HepG2 (cell line): ENCODE data around the gene DHTKD1. TPM values are rescaled to one million over a fixed set of nuclear protein-coding genes. Genes with fewer than 3 reads are reported as not detected.

Experiments used
- ATAC-seq: fragments of 200-7000 bp; cut with Tn5 transposase; 3 replicates; pipeline ENCODE4 v1.9.1; 2020; ENCODE audit warnings: mild to moderate bottlenecking, moderate library complexity
- BruUV-seq: library from RNA; stranded (reverse); fragments of 400-500 nt; replicated peaks from 2 replicates; lab custom pipeline; 2021; lab: Mats Ljungman, UMichigan
- CTCF ChIA-PET: fragments of 300-600 bp; formaldehyde crosslinking; extraction: SDS; loops from one replicate; lab custom pipeline; 2021; ENCODE audit warnings: low total read pairs, inconsistent platforms, low intra/inter-chr PET ratio; lab: Yijun Ruan, JAX
- POLR2A ChIA-PET: fragments of 350-600 bp; sonication (Branson Sonifier 250); formaldehyde crosslinking; loops from one replicate; lab custom pipeline; 2020; ENCODE audit warnings: antibody characterized with exemption, inconsistent platforms; lab: Yijun Ruan, JAX
- DNase-seq: peaks from one replicate; pipeline ENCODE4 v3.0.0-alpha.2; 2015; ENCODE audit warnings: low spot score
- FAIRE-seq: peaks from 3 replicates; lab custom pipeline; 2011; peaks lifted over from hg19 to GRCh38; lab: Jason Lieb, UNC
- H2AFZ ChIP-seq: one replicate; pipeline ENCODE4 v1.6.1; 2011; ENCODE audit warnings: low read length, inconsistent platforms
- H3K27ac ChIP-seq: fragments of 300-600 bp; 3 replicates; pipeline ENCODE4 v1.8.0; 2011; ENCODE audit warnings: mixed run types, mild to moderate bottlenecking, mixed read lengths, low read length, inconsistent platforms; ENCODE audit not compliant: insufficient read depth; ENCODE audit errors: extremely low read length
- H3K27me3 ChIP-seq, 2 experiments: fragments of 200-600 bp in 1 of 2; 2 replicates in 1 of 2; 3 replicates in 1 of 2; pipeline versions ENCODE4 v1.6.0 to v1.8.0; 2011; ENCODE audit warnings: low read length in 2 of 2, mild to moderate bottlenecking in 2 of 2, moderate library complexity in 2 of 2, inconsistent platforms in 1 of 2; ENCODE audit not compliant: insufficient read depth in 2 of 2, control insufficient read depth in 1 of 2
- H3K36me3 ChIP-seq, 2 experiments: fragments of 200-600 bp in 1 of 2; replicated peaks in 1 of 2; 2 replicates in 1 of 2; 3 replicates in 1 of 2; pipeline versions ENCODE4 v1.5.1 to v1.8.0; 2011; ENCODE audit warnings: low read length in 2 of 2, inconsistent platforms in 1 of 2; ENCODE audit not compliant: insufficient read depth in 2 of 2, control insufficient read depth in 1 of 2
- H3K4me1 ChIP-seq: 2 replicates; pipeline ENCODE4 v1.5.1; 2012; ENCODE audit warnings: low read length, inconsistent platforms; ENCODE audit not compliant: insufficient read depth
- H3K4me2 ChIP-seq: 2 replicates; pipeline ENCODE4 v1.6.0; 2011; ENCODE audit warnings: low read depth, low read length, inconsistent platforms
- H3K4me3 ChIP-seq, 3 experiments: fragments of 200-600 bp in 1 of 3; sonication (generic), shearing (Covaris generic) in 1 of 3; replicated peaks in 1 of 3; 2 replicates each; pipeline ENCODE4 v1.5.1; 2011 to 2016; ENCODE audit warnings: low read length in 3 of 3, inconsistent platforms in 2 of 3, low read depth in 2 of 3, mild to moderate bottlenecking in 2 of 3, control low read depth in 1 of 3, mixed read lengths in 1 of 3; ENCODE audit not compliant: insufficient read depth in 1 of 3
- H3K79me2 ChIP-seq: one replicate; pipeline ENCODE4 v1.6.1; 2011; ENCODE audit warnings: low read length, inconsistent platforms; ENCODE audit not compliant: insufficient read depth
- H3K9ac ChIP-seq: 2 replicates; pipeline ENCODE4 v1.6.0; 2011; ENCODE audit warnings: mild to moderate bottlenecking, low read depth, low read length, inconsistent platforms; ENCODE audit not compliant: insufficient read depth
- H3K9me3 ChIP-seq: 2 replicates; pipeline ENCODE4 v1.5.1; 2012; ENCODE audit warnings: mild to moderate bottlenecking, low read length
- H4K20me1 ChIP-seq: 2 replicates; pipeline ENCODE4 v1.6.0; 2011; ENCODE audit warnings: inconsistent platforms, mild to moderate bottlenecking, low read length, moderate library complexity; ENCODE audit not compliant: insufficient read depth
- BRCA1 ChIP-seq: sonication (generic); formaldehyde crosslinking; IDR thresholded peaks from 2 replicates; pipeline ENCODE4 v1.4.0; 2020; ENCODE audit warnings: missing genetic modification reagents
- ERF ChIP-seq: IDR thresholded peaks from 2 replicates; pipeline ENCODE4 v1.6.1; 2018; ENCODE audit warnings: missing biosample characterization, missing genetic modification reagents
- FIP1L1 ChIP-seq: fragments of 200-400 bp; formaldehyde crosslinking; IDR thresholded peaks from 2 replicates; pipeline ENCODE4 v1.6.1; 2018; ENCODE audit warnings: low read depth, mild to moderate bottlenecking, low read length, moderate library complexity, borderline replicate concordance; ENCODE audit not compliant: insufficient read depth
- MED8 ChIP-seq: sonication (generic); formaldehyde crosslinking; IDR thresholded peaks from 2 replicates; pipeline ENCODE4 v1.8.1; 2023; ENCODE audit warnings: mild to moderate bottlenecking, missing genetic modification reagents; ENCODE audit not compliant: insufficient replicate concordance
- MEIS2 ChIP-seq: sonication (generic); formaldehyde crosslinking; IDR thresholded peaks from 2 replicates; pipeline ENCODE4 v1.9.0; 2021; ENCODE audit warnings: mild to moderate bottlenecking, missing genetic modification reagents
- MTF1 ChIP-seq: sonication (generic); formaldehyde crosslinking; IDR thresholded peaks from 2 replicates; pipeline ENCODE4 v1.5.0; 2020; ENCODE audit warnings: missing genetic modification reagents
- POGZ ChIP-seq: sonication (generic); formaldehyde crosslinking; IDR thresholded peaks from 2 replicates; pipeline ENCODE4 v1.4.0; 2020; ENCODE audit warnings: mild to moderate bottlenecking, missing genetic modification reagents
- U2AF2 ChIP-seq: fragments of 200-400 bp; formaldehyde crosslinking; IDR thresholded peaks from 2 replicates; pipeline ENCODE4 v1.6.1; 2017; ENCODE audit warnings: low read depth, mild to moderate bottlenecking, low read length
- ZNF20 ChIP-seq: sonication (generic); formaldehyde crosslinking; IDR thresholded peaks from 2 replicates; pipeline ENCODE4 v1.4.0; 2020; ENCODE audit warnings: mild to moderate bottlenecking, moderate library complexity, missing genetic modification reagents
- ZNF205 ChIP-seq: IDR thresholded peaks from 2 replicates; pipeline ENCODE4 v1.6.1; 2018; ENCODE audit warnings: missing biosample characterization, missing genetic modification reagents
- ZNF274 ChIP-seq: sonication (generic); formaldehyde crosslinking; IDR thresholded peaks from 2 replicates; pipeline ENCODE4 v1.5.1; 2020; ENCODE audit warnings: mild to moderate bottlenecking, missing genetic modification reagents
- ZNF317 ChIP-seq: sonication (generic); formaldehyde crosslinking; IDR thresholded peaks from 2 replicates; pipeline ENCODE4 v1.5.0; 2020; ENCODE audit warnings: mild to moderate bottlenecking, missing genetic modification reagents
- ZNF605 ChIP-seq: sonication (generic); formaldehyde crosslinking; IDR thresholded peaks from 2 replicates; pipeline ENCODE4 v1.8.0; 2022; ENCODE audit warnings: mild to moderate bottlenecking, missing genetic modification reagents
- ZNF720 ChIP-seq: sonication (generic); formaldehyde crosslinking; IDR thresholded peaks from 2 replicates; pipeline ENCODE4 v1.4.0; 2020; ENCODE audit warnings: missing genetic modification reagents
- ZNF775 ChIP-seq: sonication (generic); formaldehyde crosslinking; IDR thresholded peaks from 2 replicates; pipeline ENCODE4 v1.4.0; 2020; ENCODE audit warnings: missing genetic modification reagents, mild to moderate bottlenecking, moderate library complexity, borderline replicate concordance
- ZNF788 ChIP-seq: sonication (generic); formaldehyde crosslinking; IDR thresholded peaks from 2 replicates; pipeline ENCODE4 v1.5.0; 2020; ENCODE audit warnings: mild to moderate bottlenecking, missing genetic modification reagents, borderline replicate concordance
- WGBS: methylation state at CpG from one replicate; pipeline ENCODE4 v1.1.6; 2017; ENCODE audit warnings: low lambda C conversion rate; 5-methylcytosine and 5-hydroxymethylcytosine counted together
- in situ Hi-C: cut with HindIII; loops from 2 replicates; pipeline ENCODE4 v1.10.0; 2017; ENCODE audit warnings: low pct_unique_long_range_greater_than_20kb; ENCODE audit not compliant: extremely low pct_ligation_motif_present
- intact Hi-C: fragments of 100-400 bp; cut with micrococcal nuclease; formaldehyde crosslinking; loops from one replicate; pipeline ENCODE4 v1.10.0; 2022; ENCODE audit not compliant: unreplicated experiment
- polyA plus RNA-seq, 8 experiments: library from polyadenylated mRNA; depleted of rRNA in 3 of 8; stranded (reverse) in 7 of 8; unstranded in 1 of 8; fragments of >200 nt; fragmentation: Illumina TruSeq in 4 of 8; extraction: Trizol in 4 of 8; gene quantifications; 2 replicates each; pipeline versions ENCODE4 v1.2.1 to v1.2.3, GENCODE V29; 2011 to 2016; ENCODE audit warnings: low read depth in 4 of 8, missing spikeins in 1 of 8, mixed read lengths in 1 of 8; ENCODE audit not compliant: insufficient read depth in 1 of 8
- total RNA-seq, 5 experiments: library from RNA; depleted of rRNA; stranded (reverse); fragments of >200 nt; fragmentation: Illumina TruSeq; extraction: Trizol; gene quantifications; 2 replicates each; pipeline ENCODE4 v1.2.3, GENCODE V29; 2016; ENCODE audit warnings: low read depth in 1 of 5
- TF ChIP-seq, protein P1 (sequence below): sonication (generic); formaldehyde crosslinking; IDR thresholded peaks from 2 replicates; pipeline ENCODE4 v1.5.1; 2020; ENCODE audit warnings: missing genetic modification reagents, mild to moderate bottlenecking, borderline replicate concordance
- TF ChIP-seq, protein P2 (sequence below): sonication (generic); formaldehyde crosslinking; IDR thresholded peaks from 2 replicates; pipeline ENCODE4 v1.8.0; 2022; ENCODE audit warnings: mild to moderate bottlenecking, missing genetic modification reagents
- TF ChIP-seq, protein P3 (sequence below): sonication (generic); formaldehyde crosslinking; IDR thresholded peaks from 2 replicates; pipeline ENCODE4 v1.4.0; 2020; ENCODE audit warnings: missing genetic modification reagents

Gene DHTKD1
- total and polyA plus RNA-seq, 2 of the 13 experiments (the other 11 are each of a cell fraction or from before 2014, with no cell fraction given) = 9.6 to 14.1 TPM

DNA sequence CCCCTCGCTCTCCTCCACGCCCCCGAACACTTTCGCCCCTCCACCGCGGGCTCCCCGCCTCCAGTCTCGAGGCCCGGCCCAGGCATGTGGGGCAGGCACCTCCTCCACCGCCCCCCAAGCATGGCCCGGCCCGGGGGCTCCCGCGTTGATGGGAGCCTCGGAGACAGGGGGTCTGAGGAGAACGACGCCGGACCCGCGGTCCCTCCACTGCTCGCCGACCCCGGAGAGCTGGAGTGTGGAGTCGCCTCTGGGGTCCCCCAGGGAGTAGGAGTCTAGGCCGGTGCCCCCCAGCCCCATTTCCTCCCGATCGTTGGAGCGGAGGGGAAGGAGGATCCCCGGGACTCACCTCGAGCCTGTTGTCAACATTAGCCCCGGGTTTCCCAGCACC lies 26.4 kb upstream of the DHTKD1 start (continued):
- TF ChIP-seq ZNF274 (CRISPR knock-in tag) = no peak
- no peak for TF ChIP-seq ZNF20
- TF ChIP-seq ZNF788 (CRISPR knock-in tag) = 0 out of 2 replicates have a peak, but pooled peaks have one; percentile 13
- TF ChIP-seq, protein P1, sequence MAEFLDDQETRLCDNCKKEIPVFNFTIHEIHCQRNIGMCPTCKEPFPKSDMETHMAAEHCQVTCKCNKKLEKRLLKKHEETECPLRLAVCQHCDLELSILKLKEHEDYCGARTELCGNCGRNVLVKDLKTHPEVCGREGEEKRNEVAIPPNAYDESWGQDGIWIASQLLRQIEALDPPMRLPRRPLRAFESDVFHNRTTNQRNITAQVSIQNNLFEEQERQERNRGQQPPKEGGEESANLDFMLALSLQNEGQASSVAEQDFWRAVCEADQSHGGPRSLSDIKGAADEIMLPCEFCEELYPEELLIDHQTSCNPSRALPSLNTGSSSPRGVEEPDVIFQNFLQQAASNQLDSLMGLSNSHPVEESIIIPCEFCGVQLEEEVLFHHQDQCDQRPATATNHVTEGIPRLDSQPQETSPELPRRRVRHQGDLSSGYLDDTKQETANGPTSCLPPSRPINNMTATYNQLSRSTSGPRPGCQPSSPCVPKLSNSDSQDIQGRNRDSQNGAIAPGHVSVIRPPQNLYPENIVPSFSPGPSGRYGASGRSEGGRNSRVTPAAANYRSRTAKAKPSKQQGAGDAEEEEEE (CRISPR knock-in tag) = no peak

DNA sequence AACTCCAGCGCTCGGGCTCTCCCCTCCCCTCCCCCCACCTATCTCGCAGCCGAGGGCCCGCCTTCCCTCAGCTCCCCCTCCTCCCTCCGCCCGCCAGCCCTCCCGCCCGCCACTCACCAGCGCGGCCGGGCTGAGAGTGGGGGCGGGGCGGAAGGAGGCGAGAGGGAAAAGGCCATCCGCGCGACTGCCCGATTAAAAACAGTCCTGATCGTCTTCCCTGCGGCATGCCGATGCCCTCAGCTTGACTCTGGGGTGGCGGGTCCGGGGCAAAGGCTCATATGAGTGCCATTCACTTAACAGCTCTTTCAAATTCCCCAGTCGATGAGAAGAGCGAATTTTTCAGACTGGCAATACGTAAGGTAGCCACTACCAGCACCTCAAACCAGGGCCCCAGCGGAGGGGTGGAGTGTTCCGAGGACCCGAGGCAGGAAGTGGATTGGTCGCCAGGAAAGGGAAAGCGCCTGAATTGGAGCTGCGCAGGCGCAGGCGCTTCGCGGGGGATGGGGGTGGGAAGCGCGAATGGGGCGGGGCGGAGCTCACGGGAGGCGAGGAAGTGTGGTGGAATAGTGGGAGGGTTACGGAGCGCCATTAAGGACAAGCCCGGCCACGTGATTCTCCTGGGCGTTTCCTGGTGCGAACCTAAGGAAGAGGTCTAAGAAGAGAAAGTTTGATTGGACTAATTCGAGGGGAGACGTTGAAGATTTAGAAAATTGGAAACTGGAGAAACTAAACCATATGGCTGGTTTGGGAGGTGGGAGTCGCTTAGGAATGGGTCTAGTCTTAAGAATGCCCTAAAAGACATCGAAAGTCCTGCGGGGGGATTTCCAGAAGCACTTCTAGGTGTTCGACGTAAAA lies 25.7 kb upstream of the DHTKD1 start, which contains the start of gene UPF2:
TSS of gene UPF2 (minus strand) at position 13 of the 855 bp plus-strand sequence. CDS start 7,386 bp downstream, outside the sequence.
- Histone ChIP-seq H3K27me3 (no peaks in the 10 kb centered on the region; a peak in 1 of 5 replicates), H4K20me1 (no peaks in the 10 kb centered on the region), H3K4me1 (peaks cover 35% of the 10 kb centered on the region), H3K9ac (peak within 1 kb of the TSS; percentile 99), H3K79me2 (peaks cover 41% of the 10 kb centered on the region), H2AFZ (peak within 1 kb of the TSS; percentile 78), H3K4me3 (peak within 1 kb of the TSS; percentile 77 to 96 (median 95)), H3K4me2 (peak within 1 kb of the TSS; percentile 73), H3K36me3 (no peaks in the 10 kb centered on the region), H3K27ac (peak within 1 kb of the TSS; percentile 99), H3K9me3 (no peaks in the 10 kb centered on the region)
- intact Hi-C loops = loop anchor here (1.0 to 5.0 kb wide), 2 partner anchors 25 to 84 kb away; partner anchors contain the start of genes DHTKD1 and SEC61A2
- no TSS peak for BruUV-seq
- 12% methylated on average over 40 of the region's 56 CpGs for WGBS
- peak; percentile 96 for DNase-seq
- ChIA-PET POLR2A (interaction anchor here (0.5 to 2.6 kb wide), 17 partner anchors 9 to 344 kb away, joined by 3 to 43 read pairs (median 4); partner anchors contain the start of genes CDC123, DHTKD1 and NUDT5), CTCF (no interaction called here)
- peak; percentile 90 for ATAC-seq
- peak; percentile 83 for FAIRE-seq
- in situ Hi-C loops = no loop called here
- TF ChIP-seq MED8 (CRISPR knock-in tag) (no peak), BRCA1 (CRISPR knock-in tag) (no peak), ZNF605 (no peak), ZNF205 (CRISPR knock-in tag) (0 out of 2 replicates have a peak, but pooled peaks have one; percentile 10), MTF1 (no peak), MEIS2 (no peak), ERF (CRISPR knock-in tag) (peak; percentile 62), POGZ (CRISPR knock-in tag) (peak; percentile 64), ZNF317 (CRISPR knock-in tag) (no peak), FIP1L1 (no peak), ZNF720 (CRISPR knock-in tag) (no peak), ZNF775 (no peak), U2AF2 (no peak)
- TF ChIP-seq, protein P2, sequence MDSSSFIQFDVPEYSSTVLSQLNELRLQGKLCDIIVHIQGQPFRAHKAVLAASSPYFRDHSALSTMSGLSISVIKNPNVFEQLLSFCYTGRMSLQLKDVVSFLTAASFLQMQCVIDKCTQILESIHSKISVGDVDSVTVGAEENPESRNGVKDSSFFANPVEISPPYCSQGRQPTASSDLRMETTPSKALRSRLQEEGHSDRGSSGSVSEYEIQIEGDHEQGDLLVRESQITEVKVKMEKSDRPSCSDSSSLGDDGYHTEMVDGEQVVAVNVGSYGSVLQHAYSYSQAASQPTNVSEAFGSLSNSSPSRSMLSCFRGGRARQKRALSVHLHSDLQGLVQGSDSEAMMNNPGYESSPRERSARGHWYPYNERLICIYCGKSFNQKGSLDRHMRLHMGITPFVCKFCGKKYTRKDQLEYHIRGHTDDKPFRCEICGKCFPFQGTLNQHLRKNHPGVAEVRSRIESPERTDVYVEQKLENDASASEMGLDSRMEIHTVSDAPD (CRISPR knock-in tag) = no peak
- TF ChIP-seq, protein P3, sequence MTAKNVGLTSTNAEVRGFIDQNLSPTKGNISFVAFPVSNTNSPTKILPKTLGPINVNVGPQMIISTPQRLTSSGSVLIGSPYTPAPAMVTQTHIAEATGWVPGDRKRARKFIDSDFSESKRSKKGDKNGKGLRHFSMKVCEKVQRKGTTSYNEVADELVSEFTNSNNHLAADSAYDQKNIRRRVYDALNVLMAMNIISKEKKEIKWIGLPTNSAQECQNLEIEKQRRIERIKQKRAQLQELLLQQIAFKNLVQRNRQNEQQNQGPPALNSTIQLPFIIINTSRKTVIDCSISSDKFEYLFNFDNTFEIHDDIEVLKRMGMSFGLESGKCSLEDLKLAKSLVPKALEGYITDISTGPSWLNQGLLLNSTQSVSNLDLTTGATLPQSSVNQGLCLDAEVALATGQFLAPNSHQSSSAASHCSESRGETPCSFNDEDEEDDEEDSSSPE = peak; percentile 44; the same call in 1 of the 2 replicates
